ENCODE measurements around the gene SCMH1.

The SCMH1 gene

DNA sequence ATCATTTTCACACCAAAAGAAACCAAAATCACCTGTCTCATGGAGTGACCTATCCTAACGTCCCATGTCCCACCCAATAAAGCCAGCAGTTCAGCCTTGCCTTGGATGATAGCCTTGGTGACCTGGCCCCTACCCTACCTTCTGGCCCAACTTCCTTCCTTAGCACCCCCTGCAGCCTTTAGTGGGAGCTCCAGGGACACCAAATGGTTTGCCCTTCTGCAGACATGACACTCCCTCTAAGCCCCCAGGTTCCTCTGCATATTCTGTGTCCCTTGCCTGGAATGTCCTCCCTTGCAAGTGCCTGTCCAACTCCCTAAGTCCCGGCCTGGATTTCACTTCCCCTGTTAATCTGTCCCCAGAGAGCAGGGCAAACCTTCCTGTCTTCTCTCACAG is 222.8 kb downstream of the SCMH1 start:
- DNase-seq (ENCODE audit: low spot score) = no peak
- TF ChIP-seq, protein P1, sequence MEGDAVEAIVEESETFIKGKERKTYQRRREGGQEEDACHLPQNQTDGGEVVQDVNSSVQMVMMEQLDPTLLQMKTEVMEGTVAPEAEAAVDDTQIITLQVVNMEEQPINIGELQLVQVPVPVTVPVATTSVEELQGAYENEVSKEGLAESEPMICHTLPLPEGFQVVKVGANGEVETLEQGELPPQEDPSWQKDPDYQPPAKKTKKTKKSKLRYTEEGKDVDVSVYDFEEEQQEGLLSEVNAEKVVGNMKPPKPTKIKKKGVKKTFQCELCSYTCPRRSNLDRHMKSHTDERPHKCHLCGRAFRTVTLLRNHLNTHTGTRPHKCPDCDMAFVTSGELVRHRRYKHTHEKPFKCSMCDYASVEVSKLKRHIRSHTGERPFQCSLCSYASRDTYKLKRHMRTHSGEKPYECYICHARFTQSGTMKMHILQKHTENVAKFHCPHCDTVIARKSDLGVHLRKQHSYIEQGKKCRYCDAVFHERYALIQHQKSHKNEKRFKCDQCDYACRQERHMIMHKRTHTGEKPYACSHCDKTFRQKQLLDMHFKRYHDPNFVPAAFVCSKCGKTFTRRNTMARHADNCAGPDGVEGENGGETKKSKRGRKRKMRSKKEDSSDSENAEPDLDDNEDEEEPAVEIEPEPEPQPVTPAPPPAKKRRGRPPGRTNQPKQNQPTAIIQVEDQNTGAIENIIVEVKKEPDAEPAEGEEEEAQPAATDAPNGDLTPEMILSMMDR (IDR thresholded peaks at IDR 0.05; ENCODE audit: borderline replicate concordance, control extremely low read depth, extremely low read depth, insufficient read depth, missing control alignments) = no peak
- in situ Hi-C loops (cut with MboI; ENCODE audit: low sequenced_read_pairs, unreplicated experiment) = no loop called here

- TF ChIP-seq, protein P1 (IDR thresholded peaks at IDR 0.05; ENCODE audit: borderline replicate concordance, control extremely low read depth, extremely low read depth, insufficient read depth, missing control alignments) = no peak
- in situ Hi-C loops (cut with MboI; ENCODE audit: low sequenced_read_pairs, unreplicated experiment) = no loop called here
- DNase-seq (ENCODE audit: low spot score) = no peak
These were observed 224.1 kb downstream of the SCMH1 start for GRCh38 chr1:41018018-41018410.

- TF ChIP-seq, protein P1 (IDR thresholded peaks at IDR 0.05; ENCODE audit: borderline replicate concordance, control extremely low read depth, extremely low read depth, insufficient read depth, missing control alignments) = no peak
- DNase-seq (ENCODE audit: low spot score) = no peak
- in situ Hi-C loops (cut with MboI; ENCODE audit: low sequenced_read_pairs, unreplicated experiment) = no loop called here
These were observed 224.7 kb downstream of the SCMH1 start for GRCh38 chr1:41017141-41018017.

GRCh38 chr1:41015897-41016470 is 226.1 kb downstream of the SCMH1 start:
- no peak for DNase-seq (ENCODE audit: low spot score)
- in situ Hi-C loops (cut with MboI; ENCODE audit: low sequenced_read_pairs, unreplicated experiment) = no loop called here
- TF ChIP-seq, protein P1 (IDR thresholded peaks at IDR 0.05; ENCODE audit: borderline replicate concordance, control extremely low read depth, extremely low read depth, insufficient read depth, missing control alignments) = no peak

DNA sequence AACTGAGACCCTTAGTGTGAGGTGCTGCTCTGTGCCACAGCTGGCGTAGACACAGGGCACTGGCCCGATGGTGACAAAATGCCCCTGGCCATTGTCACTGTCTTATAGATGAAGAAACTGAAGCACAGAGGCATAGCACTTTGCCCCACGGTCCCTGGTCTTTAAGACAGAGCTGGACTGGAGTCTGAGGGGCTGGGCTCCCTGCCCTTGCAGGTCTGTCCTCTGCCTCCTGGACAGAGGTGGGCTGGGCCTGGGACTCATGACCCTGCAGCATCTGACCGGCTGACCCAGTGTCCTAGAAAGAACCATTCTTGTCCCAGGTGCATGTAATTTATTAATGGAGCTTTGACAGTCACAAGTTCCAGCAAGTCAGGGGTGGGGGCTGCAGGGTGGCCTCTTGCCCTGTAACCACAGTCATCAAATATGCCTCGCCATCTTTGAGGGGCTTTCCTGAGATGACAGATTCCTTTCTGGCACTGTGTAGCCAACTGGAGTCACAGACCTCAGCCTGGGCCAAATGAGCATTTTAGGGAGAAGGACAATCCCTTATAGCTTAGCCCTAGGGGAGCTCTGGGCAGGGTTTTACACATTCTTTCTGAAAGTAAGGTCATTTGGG is 226.7 kb downstream of the SCMH1 start:
- in situ Hi-C loops (cut with MboI; ENCODE audit: low sequenced_read_pairs, unreplicated experiment) = no loop called here
- DNase-seq (ENCODE audit: low spot score) = no peak

GRCh38 chr1:41014871-41015270 is 227.2 kb downstream of the SCMH1 start:
- TF ChIP-seq, protein P1 (IDR thresholded peaks at IDR 0.05; ENCODE audit: borderline replicate concordance, control extremely low read depth, extremely low read depth, insufficient read depth, missing control alignments) = no peak
- DNase-seq (ENCODE audit: low spot score) = no peak
- in situ Hi-C loops (cut with MboI; ENCODE audit: low sequenced_read_pairs, unreplicated experiment) = no loop called here

More for the DNA sequence above, 226.7 kb downstream of the SCMH1 start:
- TF ChIP-seq, protein P1 (IDR thresholded peaks at IDR 0.05; ENCODE audit: borderline replicate concordance, control extremely low read depth, extremely low read depth, insufficient read depth, missing control alignments) = no peak

Data from GM13976 (cell line).